Adrenal gland (tissue), 12 donors: ENCODE results near the gene CEBPZ. TPM values are rescaled to one million over a fixed set of nuclear protein-coding genes. Genes with fewer than 3 reads are reported as not detected.

Source experiments
- DNase-seq, 7 donors: peaks; one replicate each; pipeline ENCODE4 v3.0.0-alpha.2; 2019 to 2020
- H3K27ac ChIP-seq, 5 donors: fragments of 200-600 bp; sonication (generic) in 4 of 5; 1 replicate in 3 of 5; 2 replicates in 2 of 5; pipeline versions ENCODE4 v1.5.1 to v1.8.0; 2016 to 2020; ENCODE audit warnings: mild to moderate bottlenecking in 1 of 5
- H3K27me3 ChIP-seq: fragments of 200-600 bp; 2 replicates; pipeline ENCODE4 v1.8.0; 2021
- H3K36me3 ChIP-seq, 2 donors: fragments of 200-600 bp; replicated peaks in 1 of 2; 1 replicate in 1 of 2; 2 replicates in 1 of 2; pipeline versions ENCODE4 v1.5.1 to v1.8.0; 2018 to 2022
- H3K4me1 ChIP-seq, 2 donors: fragments of 200-600 bp; replicated peaks in 1 of 2; 1 replicate in 1 of 2; 2 replicates in 1 of 2; pipeline versions ENCODE4 v1.5.1 to v1.8.0; 2018 to 2021
- H3K4me3 ChIP-seq, 4 donors: fragments of 200-600 bp; sonication (generic) in 3 of 4; one replicate each; pipeline ENCODE4 v1.5.1; 2016 to 2018
- H3K9me3 ChIP-seq, 3 donors: fragments of 200-600 bp; sonication (generic) in 1 of 3; replicated peaks in 1 of 3; 1 replicate in 2 of 3; 2 replicates in 1 of 3; pipeline versions ENCODE4 v1.5.1 to v1.8.0; 2016 to 2021
- CTCF ChIP-seq, 6 experiments: fragments of 450-650 bp in 4 of 6; fragments of 200-600 bp in 2 of 6; sonication (generic) in 1 of 6; IDR thresholded peaks; 1 replicate in 5 of 6; 2 replicates in 1 of 6; pipeline versions ENCODE4 v1.5.1 to v1.8.0; 2016 to 2021; ENCODE audit warnings: antibody characterized with exemption in 6 of 6, mild to moderate bottlenecking in 2 of 6, moderate library complexity in 1 of 6
- POLR2A ChIP-seq, 2 donors: fragments of 450-650 bp; IDR thresholded peaks; one replicate each; pipeline ENCODE4 v1.6.1; 2017; ENCODE audit warnings: antibody characterized with exemption in 2 of 2, mild to moderate bottlenecking in 2 of 2, moderate library complexity in 1 of 2
- WGBS, 4 donors: extraction: QIAGEN DNeasy Blood & Tissue Kit in 2 of 4; methylation state at CpG; one replicate each; pipeline versions ENCODE4 v1.1.5 to v1.1.7; 2013 to 2017; 5-methylcytosine and 5-hydroxymethylcytosine counted together
- intact Hi-C, 2 donors: fragments of 100-400 bp; cut with DNase I; formaldehyde crosslinking; loops; one replicate each; pipeline versions ENCODE4 v1.14.1 to v1.15.0; 2022 to 2023
- polyA plus RNA-seq, 3 donors: library from polyadenylated mRNA; stranded (reverse); fragments of 200-250 nt in 2 of 3; fragments of 350-450 nt in 1 of 3; fragmentation: Illumina TruSeq in 1 of 3; extraction: RNeasy Lipid Tissue Mini Kit (QIAGEN cat#74804) in 1 of 3; gene quantifications; one replicate each; pipeline ENCODE4 v1.2.3, GENCODE V29; 2013 to 2014
- total RNA-seq, 9 donors: library from RNA; depleted of rRNA in 4 of 9; stranded (reverse); fragments of >200 nt in 4 of 9; fragments of 120-200 nt in 1 of 9; fragmentation: NEBNext Ultra II Directional in 1 of 9; extraction: Animal tissue kit (Norgen Biotek cat#: 25700) in 1 of 9; gene quantifications; one replicate each; pipeline versions ENCODE4 v1.1.0 to v1.2.4, GENCODE V29; 2013 to 2023
- donor health status: healthy with polysubstance abuse.
- donor health status: Bipolar disorder and iron deficiency.
- donor health status: DM: yes; HTN: yes; CAD: no.
- donor health status: DM: no; HTN: no; CAD: no.
- donor health status: DM: no; HTN: no; CAD: no.
- donor health status: DM: yes; HTN: yes; CAD: no.

The CEBPZ gene
- total and polyA plus RNA-seq, 12 donors = 27.2 to 111 (median 66.7) TPM

GRCh38 chr2:37156857-37157714, 74.3 kb downstream of the CEBPZ start, which contains the start of gene EIF2AK2:
TSS of gene EIF2AK2 (minus strand) at chr2:37156980. CDS start at chr2:37147806, 9,174 bp downstream.
- H3K36me3 ChIP-seq = no peaks in the 10 kb centered on the region
- intact Hi-C loops = no loop called here
- 11 to 78% (median 28%) methylated on average over 7 to 55 of the region's 55 CpGs for WGBS, 4 donors
- H3K4me3 ChIP-seq = peak within 1 kb of the TSS; percentile 53 to 100 (median 74)
- H3K9me3 ChIP-seq = no peaks in the 10 kb centered on the region
- peaks cover 0 to 21% of the 10 kb centered on the region in 2 donors for H3K4me1 ChIP-seq
- H3K27me3 ChIP-seq = no peaks in the 10 kb centered on the region
- DNase-seq = peak; percentile 80 to 92 (median 92)
- TF ChIP-seq POLR2A (IDR thresholded peaks at IDR 0.05) (peak in 1 of 2 donors; percentile 68), CTCF (IDR thresholded peaks at IDR 0.05) (no peak)
- H3K27ac ChIP-seq = peak within 1 kb of the TSS; percentile 36 to 97 (median 92)

GRCh38 chr2:37156071-37156856, 75.1 kb downstream of the CEBPZ start:
- peaks cover 0 to 21% of the 10 kb centered on the region in 2 donors for H3K4me1 ChIP-seq
- no peaks in the 10 kb centered on the region for H3K9me3 ChIP-seq
- H3K4me3 ChIP-seq = peak overlapping the region; percentile 53 to 100 (median 74)
- TF ChIP-seq POLR2A (IDR thresholded peaks at IDR 0.05) (no peak), CTCF (IDR thresholded peaks at IDR 0.05) (no peak)
- peak; percentile 53 to 78 (median 70) for DNase-seq
- no peaks in the 10 kb centered on the region for H3K36me3 ChIP-seq
- whole genome bisulfite sequencing, 4 donors = 1 to 2% (median 1%) methylated on average over 12 to 27 of the region's 27 CpGs
- intact Hi-C loops = no loop called here
- no peaks in the 10 kb centered on the region for H3K27me3 ChIP-seq
- H3K27ac ChIP-seq = peak overlapping the region; percentile 36 to 97 (median 92)

- Histone ChIP-seq H3K27me3 (no peaks in the 10 kb centered on the region), H3K27ac (no peak overlapping the region), H3K4me1 (peaks cover 0 to 21% of the 10 kb centered on the region in 2 donors), H3K36me3 (no peaks in the 10 kb centered on the region), H3K9me3 (no peaks in the 10 kb centered on the region), H3K4me3 (no peak overlapping the region)
- TF ChIP-seq POLR2A (IDR thresholded peaks at IDR 0.05) = no peak
- TF ChIP-seq CTCF (IDR thresholded peaks at IDR 0.05) = no peak
- 84 to 91% (median 90%) methylated on average over 4 of the region's 4 CpGs for whole genome bisulfite sequencing, 4 donors
- DNase-seq = no peak
- intact Hi-C loops = no loop called here
Observed at GRCh38 chr2:37154785-37155184, 76.6 kb downstream of the CEBPZ start.

DNA sequence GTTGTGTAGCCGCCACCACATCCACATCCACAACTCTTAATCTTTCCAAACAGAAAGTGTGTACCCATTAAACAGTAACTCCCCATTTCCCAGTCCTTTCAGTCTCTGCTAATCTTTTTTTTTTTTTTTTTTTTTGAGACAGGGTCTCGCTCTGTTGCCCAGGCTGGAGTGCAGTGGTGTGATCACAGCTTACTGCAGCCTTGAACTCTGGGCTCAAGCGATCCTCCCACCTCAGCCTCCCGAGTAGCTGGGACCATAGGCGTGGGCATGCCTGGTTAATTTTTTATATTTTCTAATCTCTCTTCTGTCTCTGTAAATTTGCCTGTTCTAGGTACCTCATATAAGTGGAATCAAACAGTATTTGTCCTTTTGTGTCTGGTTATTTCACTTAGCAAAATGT, 78.2 kb downstream of the CEBPZ start:
- H3K4me3 ChIP-seq = no peak overlapping the region
- H3K9me3 ChIP-seq = no peaks in the 10 kb centered on the region
- no peak overlapping the region for H3K27ac ChIP-seq
- peaks cover 0 to 21% of the 10 kb centered on the region in 2 donors for H3K4me1 ChIP-seq
- no peak for DNase-seq
- intact Hi-C loops = no loop called here
- H3K27me3 ChIP-seq = no peaks in the 10 kb centered on the region
- peaks cover 0 to 4% of the 10 kb centered on the region in 2 donors for H3K36me3 ChIP-seq
- TF ChIP-seq POLR2A (IDR thresholded peaks at IDR 0.05) = no peak
- 84 to 99% (median 93%) methylated on average over 5 of the region's 5 CpGs for WGBS, 4 donors

Other genes starting within 250 kb of the CEBPZ start
- 10 to 100 TPM; 17.5 to 34.3 (median 22.6) TPM for gene HEATR5B, start 147.2 kb downstream of the CEBPZ start, total RNA-seq
- 10 to 100 TPM in 2 of 3 donors, 1 to 10 TPM in 1; 7.4 to 15.4 (median 12.3) TPM for gene HEATR5B, start 147.2 kb downstream of the CEBPZ start, polyA plus RNA-seq
- 10 to 100 TPM in 4 of 9 donors, 1 to 10 TPM in 5; 7.6 to 18.4 (median 9.8) TPM for gene GPATCH11, start 147.1 kb downstream of the CEBPZ start, total RNA-seq
- 10 to 100 TPM in 1 of 3 donors, 1 to 10 TPM in 2; 5.6 to 19.0 (median 6.8) TPM for gene GPATCH11, start 147.1 kb downstream of the CEBPZ start, polyA plus RNA-seq
- gene EIF2AK2, start 74.6 kb downstream of the CEBPZ start, total RNA-seq = 10 to 100 TPM; 17.3 to 48.5 (median 35.7) TPM
- gene EIF2AK2, start 74.6 kb downstream of the CEBPZ start, polyA plus RNA-seq = 10 to 100 TPM in 1 of 3 donors, 1 to 10 TPM in 2; 5.6 to 35.4 (median 7.7) TPM
- not detected for gene SULT6B1, start 42.9 kb downstream of the CEBPZ start, total RNA-seq
- gene SULT6B1, start 42.9 kb downstream of the CEBPZ start, polyA plus RNA-seq = not detected
- gene CEBPZOS, start 35.1 kb downstream of the CEBPZ start, total RNA-seq = 10 to 100 TPM; 27.9 to 84.6 (median 55.1) TPM
- gene CEBPZOS, start 35.1 kb downstream of the CEBPZ start, polyA plus RNA-seq = 100 to 1,000 TPM in 1 of 3 donors, 10 to 100 TPM in 2; 74.8 to 186 (median 90.0) TPM
- gene NDUFAF7, start 62 bp upstream of the CEBPZ start, total RNA-seq = 10 to 100 TPM; 15.4 to 35.7 (median 24.1) TPM
- gene NDUFAF7, start 62 bp upstream of the CEBPZ start, polyA plus RNA-seq = 10 to 100 TPM; 31.9 to 42.5 (median 31.9) TPM
- 100 to 1,000 TPM in 1 of 9 donors, 10 to 100 TPM in 8; 31.7 to 136 (median 54.3) TPM for gene PRKD3, start 93.2 kb upstream of the CEBPZ start, total RNA-seq
- 10 to 100 TPM; 10.9 to 69.1 (median 15.3) TPM for gene PRKD3, start 93.2 kb upstream of the CEBPZ start, polyA plus RNA-seq
- gene QPCT, start 113.0 kb upstream of the CEBPZ start, total RNA-seq = 100 to 1,000 TPM in 7 of 9 donors, 10 to 100 TPM in 2; 83.1 to 554 (median 203) TPM
- gene QPCT, start 113.0 kb upstream of the CEBPZ start, polyA plus RNA-seq = 100 to 1,000 TPM in 2 of 3 donors, 10 to 100 TPM in 1; 30.6 to 746 (median 180) TPM